BLaER1 treated with 17β-estradiol and CSF1 and Interleukin-3, amounts not matched to agents 10 nM and 100 nM (cell line): ENCODE results near the gene FCHSD2.

Source experiments
- H3K27ac ChIP-seq, 11 experiments: shearing (Covaris generic); formaldehyde crosslinking; 2 replicates each; pipeline ENCODE4 v1.8.1; 2022
- H3K27me3 ChIP-seq, 11 experiments: shearing (Covaris generic); formaldehyde crosslinking; 2 replicates each; pipeline ENCODE4 v1.8.1; 2022
- H3K36me3 ChIP-seq, 11 experiments: shearing (Covaris generic); formaldehyde crosslinking; 2 replicates each; pipeline ENCODE4 v1.8.1; 2022
- H3K4me1 ChIP-seq, 10 experiments: shearing (Covaris generic); formaldehyde crosslinking; 2 replicates each; pipeline ENCODE4 v1.8.1; 2022
- H3K4me2 ChIP-seq, 11 experiments: shearing (Covaris generic); formaldehyde crosslinking; 2 replicates each; pipeline ENCODE4 v1.8.1; 2022
- H3K4me3 ChIP-seq, 10 experiments: shearing (Covaris generic); formaldehyde crosslinking; 2 replicates each; pipeline ENCODE4 v1.8.1; 2022
- H3K9ac ChIP-seq, 11 experiments: shearing (Covaris generic); formaldehyde crosslinking; 2 replicates each; pipeline ENCODE4 v1.8.1; 2022
- H3K9me3 ChIP-seq, 11 experiments: shearing (Covaris generic); formaldehyde crosslinking; replicated peaks in 1 of 11; 2 replicates each; pipeline ENCODE4 v1.8.1; 2022
- H4K20me1 ChIP-seq, 11 experiments: shearing (Covaris generic); formaldehyde crosslinking; 2 replicates each; pipeline ENCODE4 v1.8.1; 2022
- Cebpa-rat ChIP-seq, 11 experiments: shearing (Covaris generic); IDR thresholded peaks; 2 replicates each; pipeline ENCODE4 v1.8.1; 2022

Gene FCHSD2

DNA sequence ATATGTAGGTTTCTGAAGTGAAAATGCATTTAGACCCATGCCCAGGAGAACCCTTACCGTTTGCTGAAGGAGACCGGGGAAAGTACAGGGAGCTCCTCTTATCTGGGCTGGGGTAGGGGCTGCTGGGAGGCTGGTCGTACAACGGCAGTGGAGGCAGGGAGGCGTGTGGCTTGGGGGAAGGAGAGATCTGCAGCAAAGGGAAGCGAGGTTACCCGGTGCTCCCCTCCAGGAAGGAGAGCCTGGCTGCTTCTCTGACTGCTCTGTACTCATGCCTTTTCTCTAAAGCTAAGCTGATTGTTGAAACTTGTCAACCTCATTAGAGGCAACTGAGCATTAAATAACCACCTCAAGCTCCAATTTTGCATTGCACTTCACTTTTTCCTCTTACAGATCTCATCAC is 300.7 kb downstream of the FCHSD2 start:
- H4K20me1 ChIP-seq: peaks cover 0 to 96% (median 0%) of the 10 kb centered on the region in 11 experiments; a peak in 5 of 22 replicates
- no peaks in the 10 kb centered on the region for H3K27me3 ChIP-seq
- no peak overlapping the region for H3K4me3 ChIP-seq
- H3K4me2 ChIP-seq: no peak overlapping the region
- H3K9me3 ChIP-seq: no peaks in the 10 kb centered on the region
- no peak overlapping the region for H3K27ac ChIP-seq
- TF ChIP-seq Cebpa-rat (IDR thresholded peaks at IDR 0.05): no peak
- no peak overlapping the region for H3K9ac ChIP-seq
- H3K4me1 ChIP-seq: peaks cover 0 to 38% (median 10%) of the 10 kb centered on the region in 10 experiments; a peak in 14 of 20 replicates
- H3K36me3 ChIP-seq: peaks cover 80 to 100% (median 95%) of the 10 kb centered on the region in 11 experiments

DNA sequence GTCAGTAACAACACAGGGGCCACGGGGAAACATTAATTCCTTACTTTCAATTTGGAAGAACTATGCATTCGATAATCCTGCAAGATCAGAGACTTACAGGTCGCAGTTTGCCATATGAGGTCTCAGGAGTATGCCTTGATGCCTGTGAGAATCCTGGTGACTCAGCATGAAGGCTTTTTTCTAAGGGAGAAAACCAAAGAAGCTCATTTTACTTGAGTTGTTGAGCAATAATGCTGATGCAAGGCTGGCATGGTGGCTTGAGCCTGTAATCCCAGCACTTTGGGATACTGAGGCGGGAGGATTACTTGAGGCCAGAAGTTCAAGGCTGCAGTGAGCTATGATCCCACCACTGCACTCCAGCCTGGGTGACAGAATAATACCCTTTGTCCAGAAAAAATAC is 301.3 kb downstream of the FCHSD2 start:
- no peak overlapping the region for H3K27ac ChIP-seq

DNA sequence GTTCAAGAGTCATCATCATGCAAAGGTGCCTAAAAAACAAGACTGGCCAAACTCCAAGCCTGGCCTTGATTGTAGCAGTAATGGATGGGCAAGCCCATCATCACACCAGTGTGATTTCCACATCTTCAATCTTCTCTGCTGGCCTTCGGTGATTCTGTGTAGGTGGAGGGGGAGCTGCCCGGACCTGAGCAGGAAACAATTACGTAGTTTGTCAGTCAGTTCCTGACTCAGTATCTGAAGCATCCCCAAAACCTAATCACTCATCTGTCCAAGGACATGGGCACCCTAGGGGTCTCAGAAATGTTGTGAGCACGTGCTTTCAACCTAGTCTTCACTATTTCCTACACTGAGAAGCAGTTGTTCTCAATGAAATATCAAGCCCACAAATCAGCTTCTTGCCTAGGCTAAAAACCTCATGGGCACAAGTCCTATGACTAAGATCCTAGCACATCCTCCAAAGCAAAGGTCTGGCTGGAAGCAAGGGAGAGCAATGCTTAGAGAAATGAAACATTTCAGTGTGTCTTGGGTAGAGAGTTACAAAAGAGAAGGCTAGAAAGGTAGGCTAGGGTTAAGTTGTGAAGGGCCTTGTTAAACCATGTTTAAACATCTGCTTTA is 303.3 kb downstream of the FCHSD2 start:
- H3K27ac ChIP-seq: no peak overlapping the region
- peaks cover 0 to 100% (median 0%) of the 10 kb centered on the region in 11 experiments; a peak in 5 of 22 replicates for H4K20me1 ChIP-seq
- peak overlapping the region in 1 of 11 experiments; percentile 33; a peak in 1 of 22 replicates for H3K4me2 ChIP-seq
- peaks cover 69 to 100% (median 89%) of the 10 kb centered on the region in 11 experiments for H3K36me3 ChIP-seq
- H3K4me1 ChIP-seq: peaks cover 0 to 54% (median 17%) of the 10 kb centered on the region in 10 experiments; a peak in 16 of 20 replicates
- H3K4me3 ChIP-seq: no peak overlapping the region
- H3K9ac ChIP-seq: no peak overlapping the region
- no peaks in the 10 kb centered on the region for H3K9me3 ChIP-seq
- H3K27me3 ChIP-seq: no peaks in the 10 kb centered on the region
- TF ChIP-seq Cebpa-rat (IDR thresholded peaks at IDR 0.05): no peak

More for the DNA sequence above, 301.3 kb downstream of the FCHSD2 start:
- no peak for TF ChIP-seq Cebpa-rat (IDR thresholded peaks at IDR 0.05)
- Histone ChIP-seq H3K36me3 (peaks cover 84 to 100% (median 96%) of the 10 kb centered on the region in 11 experiments), H3K4me2 (no peak overlapping the region), H3K27me3 (no peaks in the 10 kb centered on the region), H3K9ac (no peak overlapping the region), H3K9me3 (no peaks in the 10 kb centered on the region), H4K20me1 (peaks cover 0 to 98% (median 0%) of the 10 kb centered on the region in 11 experiments; a peak in 5 of 22 replicates), H3K4me1 (peaks cover 0 to 43% (median 13%) of the 10 kb centered on the region in 10 experiments; a peak in 14 of 20 replicates), H3K4me3 (no peak overlapping the region)

DNA sequence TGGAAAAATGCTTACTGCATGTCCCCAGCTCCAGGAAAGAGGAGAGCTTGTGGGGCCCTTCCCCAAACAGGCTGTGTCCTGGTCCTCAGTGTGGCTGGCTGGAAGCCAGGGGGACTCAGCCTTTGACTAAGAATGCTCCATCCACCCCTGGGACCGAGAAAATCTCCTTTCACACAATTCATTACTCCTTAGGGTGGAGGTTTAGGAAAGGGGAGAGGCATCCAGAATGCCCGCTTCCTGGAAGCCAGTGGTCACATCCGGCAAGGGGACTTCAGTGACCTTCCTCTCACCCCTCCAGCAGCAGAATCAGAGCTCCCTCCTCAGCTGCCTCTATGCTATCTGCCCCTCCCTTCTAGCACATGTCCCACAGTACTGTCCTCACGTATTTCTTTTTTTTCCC is 306.0 kb downstream of the FCHSD2 start:
- Histone ChIP-seq H3K9ac (peak overlapping the region in 3 of 11 experiments; percentile 19 to 34 (median 22); a peak in 2 of 22 replicates), H3K27me3 (no peaks in the 10 kb centered on the region), H3K27ac (peak overlapping the region in 3 of 11 experiments; percentile 1 to 24 (median 8); a peak in 2 of 22 replicates), H3K9me3 (no peaks in the 10 kb centered on the region), H3K4me3 (no peak overlapping the region), H3K36me3 (peaks cover 59 to 100% (median 82%) of the 10 kb centered on the region in 11 experiments), H4K20me1 (peaks cover 0 to 100% (median 4%) of the 10 kb centered on the region in 11 experiments; a peak in 6 of 22 replicates), H3K4me1 (peaks cover 0 to 60% (median 24%) of the 10 kb centered on the region in 10 experiments; a peak in 16 of 20 replicates), H3K4me2 (peak overlapping the region in 3 of 11 experiments; percentile 18 to 43 (median 34); a peak in 5 of 22 replicates)
- no peak for TF ChIP-seq Cebpa-rat (IDR thresholded peaks at IDR 0.05)

DNA sequence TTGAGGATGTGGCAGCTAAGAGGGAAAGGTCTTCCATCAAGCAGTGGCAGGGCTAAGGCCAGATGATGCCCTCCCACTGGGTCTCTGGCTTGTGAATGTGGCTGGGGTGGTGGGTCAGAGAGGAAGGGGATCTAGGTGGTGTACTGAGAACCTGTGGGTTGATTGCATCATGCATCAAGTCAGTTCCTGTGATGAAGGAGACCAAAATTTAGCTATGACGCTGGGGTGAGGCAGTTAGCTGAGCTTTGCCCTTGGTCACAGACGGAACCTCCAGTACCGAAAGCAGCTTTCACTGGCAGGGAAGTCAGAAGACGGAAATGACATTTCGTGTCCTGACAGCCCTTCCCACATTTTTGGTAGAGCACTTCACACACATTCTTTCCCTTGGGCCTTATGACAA is 307.2 kb downstream of the FCHSD2 start:
- Histone ChIP-seq H4K20me1 (peaks cover 0 to 100% (median 4%) of the 10 kb centered on the region in 11 experiments; a peak in 9 of 22 replicates), H3K36me3 (peaks cover 59 to 100% (median 82%) of the 10 kb centered on the region in 11 experiments), H3K4me3 (no peak overlapping the region), H3K4me1 (peaks cover 0 to 57% (median 21%) of the 10 kb centered on the region in 10 experiments; a peak in 16 of 20 replicates), H3K9ac (peak overlapping the region in 1 of 11 experiments; percentile 27; a peak in 1 of 22 replicates), H3K9me3 (no peaks in the 10 kb centered on the region), H3K27me3 (no peaks in the 10 kb centered on the region), H3K27ac (peak overlapping the region in 4 of 11 experiments; percentile 3 to 21 (median 12); a peak in 4 of 22 replicates), H3K4me2 (peak overlapping the region in 1 of 11 experiments; percentile 24; a peak in 2 of 22 replicates)
- 0 out of 22 replicates have a peak, but pooled peaks of 1 of the 11 experiments have one; percentile 7 for TF ChIP-seq Cebpa-rat (IDR thresholded peaks at IDR 0.05)

DNA sequence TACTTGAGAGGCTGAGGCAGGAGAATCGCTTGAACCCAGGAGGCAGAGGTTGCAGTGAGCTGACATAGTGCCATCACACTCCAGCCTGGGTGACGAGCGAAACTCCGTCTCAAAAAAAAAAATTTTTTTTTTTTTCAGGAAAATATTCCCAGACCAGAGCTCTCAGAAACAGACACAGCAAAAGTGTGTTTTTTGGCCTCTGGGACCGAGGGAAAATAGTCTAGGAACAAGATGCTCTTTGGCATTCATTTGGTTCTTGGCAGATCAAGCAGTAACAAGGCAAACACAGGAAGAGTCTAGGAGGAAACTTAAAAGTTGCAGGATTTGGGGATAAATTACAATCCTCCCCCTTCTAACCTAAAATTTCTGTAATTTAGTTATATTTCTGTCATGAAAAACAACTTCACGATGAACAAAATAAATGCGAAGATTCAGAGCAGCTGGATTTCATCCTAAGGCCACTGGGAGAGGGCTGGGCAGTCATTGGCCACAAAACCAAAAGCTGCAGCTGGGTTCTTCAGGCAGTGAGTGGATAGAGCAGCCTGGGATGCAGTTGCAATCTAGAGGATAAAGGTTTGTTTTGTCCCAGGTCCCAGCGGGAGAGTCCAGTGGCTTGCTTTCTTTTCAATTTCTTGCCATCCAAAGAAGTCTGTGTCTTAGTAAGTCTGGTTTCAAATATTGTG is 308.2 kb downstream of the FCHSD2 start:
- peaks cover 59 to 100% (median 82%) of the 10 kb centered on the region in 11 experiments for H3K36me3 ChIP-seq
- peaks cover 0 to 60% (median 21%) of the 10 kb centered on the region in 10 experiments; a peak in 16 of 20 replicates for H3K4me1 ChIP-seq
- H3K9me3 ChIP-seq: no peaks in the 10 kb centered on the region
- H3K27me3 ChIP-seq: no peaks in the 10 kb centered on the region
- no peak overlapping the region for H3K4me3 ChIP-seq
- TF ChIP-seq Cebpa-rat (IDR thresholded peaks at IDR 0.05): no peak
- H4K20me1 ChIP-seq: peaks cover 0 to 100% (median 4%) of the 10 kb centered on the region in 11 experiments; a peak in 9 of 22 replicates
- H3K4me2 ChIP-seq: no peak overlapping the region
- H3K9ac ChIP-seq: no peak overlapping the region
- H3K27ac ChIP-seq: no peak overlapping the region

DNA sequence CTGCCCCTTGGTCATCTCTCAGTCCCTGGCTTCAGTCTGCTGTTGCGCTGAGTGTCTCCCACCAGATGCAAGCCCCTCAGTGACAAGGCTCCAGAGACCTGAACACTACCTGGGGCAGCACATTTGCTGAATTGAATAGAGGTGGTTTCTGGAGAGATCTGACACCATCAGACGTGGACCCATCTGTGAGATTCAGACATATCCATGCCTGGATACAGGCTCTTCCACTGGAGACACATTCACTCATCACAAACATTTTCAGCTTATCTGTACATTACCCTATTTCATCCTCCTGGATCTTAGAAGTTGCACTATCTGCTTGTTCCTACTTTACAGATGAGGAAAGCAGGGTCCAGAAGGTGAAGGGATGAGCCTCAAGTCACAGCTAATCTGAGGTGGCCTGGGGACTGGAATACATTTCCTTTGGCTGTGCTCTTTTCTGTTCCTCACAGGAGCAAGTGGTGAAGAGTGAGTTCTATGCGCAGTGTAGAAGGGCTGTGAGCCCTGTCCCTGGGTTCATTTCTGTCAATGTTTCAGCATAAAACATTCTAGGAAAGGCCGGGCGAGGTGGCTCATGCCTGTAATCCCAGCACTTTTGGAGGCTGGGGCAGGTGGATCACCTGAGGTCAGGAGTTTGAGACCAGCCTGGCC is 308.9 kb downstream of the FCHSD2 start:
- Histone ChIP-seq H3K27ac (peak overlapping the region in 4 of 11 experiments; percentile 12 to 31 (median 29); a peak in 5 of 22 replicates), H3K27me3 (no peaks in the 10 kb centered on the region), H3K4me2 (no peak overlapping the region), H4K20me1 (peaks cover 0 to 100% (median 4%) of the 10 kb centered on the region in 11 experiments; a peak in 9 of 22 replicates), H3K4me1 (peaks cover 5 to 60% (median 20%) of the 10 kb centered on the region in 10 experiments; a peak in 18 of 20 replicates), H3K9me3 (no peaks in the 10 kb centered on the region), H3K36me3 (peaks cover 59 to 100% (median 82%) of the 10 kb centered on the region in 11 experiments), H3K4me3 (no peak overlapping the region), H3K9ac (peak overlapping the region in 5 of 11 experiments; percentile 5 to 50 (median 41); a peak in 5 of 22 replicates)
- no peak for TF ChIP-seq Cebpa-rat (IDR thresholded peaks at IDR 0.05)

DNA sequence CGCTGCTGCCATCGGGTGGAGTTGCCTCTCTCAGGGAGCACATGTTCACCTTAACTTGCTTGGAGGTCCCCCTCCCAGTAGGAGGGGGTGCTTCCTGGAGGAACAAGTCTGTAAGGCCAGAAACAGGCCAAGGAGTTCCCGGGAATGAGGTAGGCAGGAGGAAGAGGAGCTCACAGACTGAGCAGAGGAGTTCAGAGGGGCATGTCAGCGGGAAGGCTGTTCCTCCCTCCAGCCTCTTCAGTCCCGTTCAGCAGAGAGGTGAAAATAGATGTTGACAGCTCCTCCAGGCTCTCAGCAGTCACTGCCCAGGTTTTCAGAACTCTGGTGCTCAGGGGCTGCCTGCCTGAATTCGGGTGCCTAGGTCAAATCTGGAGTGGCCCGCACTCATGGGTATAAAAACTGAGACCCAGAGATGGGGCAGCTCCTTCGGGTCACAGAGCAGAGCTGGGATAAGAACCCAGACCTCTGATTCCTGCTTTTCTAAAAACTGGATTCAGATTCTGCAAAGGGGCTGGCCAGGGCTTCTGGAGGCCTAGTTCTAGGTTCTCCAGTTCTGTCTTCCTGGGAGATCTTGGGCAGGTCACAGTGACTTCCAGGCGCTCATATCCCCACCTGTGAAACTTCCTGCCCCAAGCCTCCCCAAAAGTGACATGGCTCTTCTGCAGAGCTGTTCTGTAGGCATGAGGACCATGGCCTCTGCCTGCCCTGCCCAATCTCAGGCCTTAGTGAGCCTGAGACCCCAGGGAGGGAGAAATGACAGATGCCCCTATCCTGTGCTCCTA is 309.6 kb downstream of the FCHSD2 start:
- no peak overlapping the region for H3K4me2 ChIP-seq
- H3K9me3 ChIP-seq: no peaks in the 10 kb centered on the region
- peak overlapping the region in 5 of 11 experiments; percentile 5 to 50 (median 41); a peak in 6 of 22 replicates for H3K9ac ChIP-seq
- H3K27ac ChIP-seq: peak overlapping the region in 5 of 11 experiments; percentile 12 to 31 (median 28); a peak in 8 of 22 replicates
- H3K27me3 ChIP-seq: no peaks in the 10 kb centered on the region
- peaks cover 0 to 100% (median 4%) of the 10 kb centered on the region in 11 experiments; a peak in 9 of 22 replicates for H4K20me1 ChIP-seq
- no peak for TF ChIP-seq Cebpa-rat (IDR thresholded peaks at IDR 0.05)
- H3K4me1 ChIP-seq: peaks cover 11 to 61% (median 26%) of the 10 kb centered on the region in 10 experiments; a peak in 18 of 20 replicates
- H3K36me3 ChIP-seq: peaks cover 53 to 95% (median 76%) of the 10 kb centered on the region in 11 experiments
- H3K4me3 ChIP-seq: no peak overlapping the region
